Measurements from ENCODE around the gene COLEC11. TPM values are rescaled to one million over a fixed set of nuclear protein-coding genes. Genes with fewer than 3 reads are reported as not detected.

COLEC11 gene
- total and polyA plus RNA-seq, 2 of the 13 experiments (the other 11 are each of a cell fraction or from before 2014, with no cell fraction given), result 1.5 to 3.0 TPM

DNA sequence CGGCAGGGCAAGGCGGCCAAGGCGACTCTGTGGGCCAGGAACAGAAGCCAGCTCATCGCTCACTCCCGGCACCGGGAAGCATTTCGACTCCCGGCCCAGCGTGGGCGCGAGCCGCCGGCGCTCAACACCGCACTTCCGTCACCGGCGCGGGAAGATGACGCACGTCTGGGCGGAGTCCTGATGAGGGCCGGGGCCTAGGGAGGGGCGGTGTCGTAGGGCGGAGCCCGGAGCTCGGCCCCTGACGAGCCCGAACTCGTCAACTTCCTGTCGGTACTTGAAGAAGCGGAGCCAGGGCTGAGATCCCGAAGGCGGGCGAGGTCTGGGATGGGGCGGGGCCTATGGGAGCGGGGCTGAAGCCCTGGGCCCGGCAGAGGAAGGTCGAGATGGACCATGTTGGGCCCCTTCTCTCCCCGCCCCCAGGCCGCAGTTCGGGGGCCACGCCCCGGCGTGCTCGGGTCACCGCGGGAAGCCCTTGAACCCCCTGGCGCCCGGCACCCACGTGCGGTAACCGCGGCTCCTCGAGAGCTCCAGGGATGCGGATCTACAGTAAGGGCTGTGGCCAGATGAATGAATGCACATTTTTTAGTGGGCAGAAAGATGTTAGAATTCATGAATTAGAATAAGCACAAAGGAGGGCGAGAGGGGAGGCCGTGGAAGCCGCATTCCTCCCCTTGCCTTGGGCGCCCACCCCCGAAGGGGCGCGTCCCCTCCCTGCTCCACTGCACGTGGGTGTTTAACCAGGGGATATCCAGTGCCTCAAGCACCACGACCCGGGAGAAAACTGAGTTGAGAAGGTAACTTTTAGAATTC lies 36.5 kb upstream of the COLEC11 start, which contains the start of gene RNASEH1 (continued):
- TF ChIP-seq, protein P1, sequence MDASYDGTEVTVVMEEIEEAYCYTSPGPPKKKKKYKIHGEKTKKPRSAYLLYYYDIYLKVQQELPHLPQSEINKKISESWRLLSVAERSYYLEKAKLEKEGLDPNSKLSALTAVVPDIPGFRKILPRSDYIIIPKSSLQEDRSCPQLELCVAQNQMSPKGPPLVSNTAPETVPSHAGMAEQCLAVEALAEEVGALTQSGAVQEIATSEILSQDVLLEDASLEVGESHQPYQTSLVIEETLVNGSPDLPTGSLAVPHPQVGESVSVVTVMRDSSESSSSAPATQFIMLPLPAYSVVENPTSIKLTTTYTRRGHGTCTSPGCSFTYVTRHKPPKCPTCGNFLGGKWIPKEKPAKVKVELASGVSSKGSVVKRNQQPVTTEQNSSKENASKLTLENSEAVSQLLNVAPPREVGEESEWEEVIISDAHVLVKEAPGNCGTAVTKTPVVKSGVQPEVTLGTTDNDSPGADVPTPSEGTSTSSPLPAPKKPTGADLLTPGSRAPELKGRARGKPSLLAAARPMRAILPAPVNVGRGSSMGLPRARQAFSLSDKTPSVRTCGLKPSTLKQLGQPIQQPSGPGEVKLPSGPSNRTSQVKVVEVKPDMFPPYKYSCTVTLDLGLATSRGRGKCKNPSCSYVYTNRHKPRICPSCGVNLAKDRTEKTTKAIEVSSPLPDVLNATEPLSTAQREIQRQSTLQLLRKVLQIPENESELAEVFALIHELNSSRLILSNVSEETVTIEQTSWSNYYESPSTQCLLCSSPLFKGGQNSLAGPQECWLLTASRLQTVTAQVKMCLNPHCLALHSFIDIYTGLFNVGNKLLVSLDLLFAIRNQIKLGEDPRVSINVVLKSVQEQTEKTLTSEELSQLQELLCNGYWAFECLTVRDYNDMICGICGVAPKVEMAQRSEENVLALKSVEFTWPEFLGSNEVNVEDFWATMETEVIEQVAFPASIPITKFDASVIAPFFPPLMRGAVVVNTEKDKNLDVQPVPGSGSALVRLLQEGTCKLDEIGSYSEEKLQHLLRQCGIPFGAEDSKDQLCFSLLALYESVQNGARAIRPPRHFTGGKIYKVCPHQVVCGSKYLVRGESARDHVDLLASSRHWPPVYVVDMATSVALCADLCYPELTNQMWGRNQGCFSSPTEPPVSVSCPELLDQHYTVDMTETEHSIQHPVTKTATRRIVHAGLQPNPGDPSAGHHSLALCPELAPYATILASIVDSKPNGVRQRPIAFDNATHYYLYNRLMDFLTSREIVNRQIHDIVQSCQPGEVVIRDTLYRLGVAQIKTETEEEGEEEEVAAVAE (CRISPR knock-in tag; IDR thresholded peaks at IDR 0.05; ENCODE audit: borderline replicate concordance), result no peak
- peak; percentile 89 for TF ChIP-seq ZNF562 (CRISPR knock-in tag; IDR thresholded peaks at IDR 0.05; ENCODE audit: borderline replicate concordance)
- TF ChIP-seq, protein P2, sequence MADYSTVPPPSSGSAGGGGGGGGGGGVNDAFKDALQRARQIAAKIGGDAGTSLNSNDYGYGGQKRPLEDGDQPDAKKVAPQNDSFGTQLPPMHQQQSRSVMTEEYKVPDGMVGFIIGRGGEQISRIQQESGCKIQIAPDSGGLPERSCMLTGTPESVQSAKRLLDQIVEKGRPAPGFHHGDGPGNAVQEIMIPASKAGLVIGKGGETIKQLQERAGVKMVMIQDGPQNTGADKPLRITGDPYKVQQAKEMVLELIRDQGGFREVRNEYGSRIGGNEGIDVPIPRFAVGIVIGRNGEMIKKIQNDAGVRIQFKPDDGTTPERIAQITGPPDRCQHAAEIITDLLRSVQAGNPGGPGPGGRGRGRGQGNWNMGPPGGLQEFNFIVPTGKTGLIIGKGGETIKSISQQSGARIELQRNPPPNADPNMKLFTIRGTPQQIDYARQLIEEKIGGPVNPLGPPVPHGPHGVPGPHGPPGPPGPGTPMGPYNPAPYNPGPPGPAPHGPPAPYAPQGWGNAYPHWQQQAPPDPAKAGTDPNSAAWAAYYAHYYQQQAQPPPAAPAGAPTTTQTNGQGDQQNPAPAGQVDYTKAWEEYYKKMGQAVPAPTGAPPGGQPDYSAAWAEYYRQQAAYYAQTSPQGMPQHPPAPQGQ (CRISPR knock-in tag; IDR thresholded peaks at IDR 0.05; ENCODE audit: borderline replicate concordance), result no peak
- no peak for TF ChIP-seq ZNF530 (CRISPR knock-in tag; IDR thresholded peaks at IDR 0.05; ENCODE audit: low read depth)
- peak; percentile 58 for TF ChIP-seq FOSL2 (CRISPR knock-in tag; IDR thresholded peaks at IDR 0.05)
- TF ChIP-seq FOXK1 (CRISPR knock-in tag; IDR thresholded peaks at IDR 0.05; ENCODE audit: borderline replicate concordance, low read depth), result peak; percentile 97
- no peak for TF ChIP-seq NBN (conservative IDR thresholded peaks at IDR 0.05)
- peak; percentile 94; the same call in 1 of the 2 replicates for TF ChIP-seq EEA1 (CRISPR knock-in tag; IDR thresholded peaks at IDR 0.05; ENCODE audit: borderline replicate concordance)
- TF ChIP-seq, protein P3, sequence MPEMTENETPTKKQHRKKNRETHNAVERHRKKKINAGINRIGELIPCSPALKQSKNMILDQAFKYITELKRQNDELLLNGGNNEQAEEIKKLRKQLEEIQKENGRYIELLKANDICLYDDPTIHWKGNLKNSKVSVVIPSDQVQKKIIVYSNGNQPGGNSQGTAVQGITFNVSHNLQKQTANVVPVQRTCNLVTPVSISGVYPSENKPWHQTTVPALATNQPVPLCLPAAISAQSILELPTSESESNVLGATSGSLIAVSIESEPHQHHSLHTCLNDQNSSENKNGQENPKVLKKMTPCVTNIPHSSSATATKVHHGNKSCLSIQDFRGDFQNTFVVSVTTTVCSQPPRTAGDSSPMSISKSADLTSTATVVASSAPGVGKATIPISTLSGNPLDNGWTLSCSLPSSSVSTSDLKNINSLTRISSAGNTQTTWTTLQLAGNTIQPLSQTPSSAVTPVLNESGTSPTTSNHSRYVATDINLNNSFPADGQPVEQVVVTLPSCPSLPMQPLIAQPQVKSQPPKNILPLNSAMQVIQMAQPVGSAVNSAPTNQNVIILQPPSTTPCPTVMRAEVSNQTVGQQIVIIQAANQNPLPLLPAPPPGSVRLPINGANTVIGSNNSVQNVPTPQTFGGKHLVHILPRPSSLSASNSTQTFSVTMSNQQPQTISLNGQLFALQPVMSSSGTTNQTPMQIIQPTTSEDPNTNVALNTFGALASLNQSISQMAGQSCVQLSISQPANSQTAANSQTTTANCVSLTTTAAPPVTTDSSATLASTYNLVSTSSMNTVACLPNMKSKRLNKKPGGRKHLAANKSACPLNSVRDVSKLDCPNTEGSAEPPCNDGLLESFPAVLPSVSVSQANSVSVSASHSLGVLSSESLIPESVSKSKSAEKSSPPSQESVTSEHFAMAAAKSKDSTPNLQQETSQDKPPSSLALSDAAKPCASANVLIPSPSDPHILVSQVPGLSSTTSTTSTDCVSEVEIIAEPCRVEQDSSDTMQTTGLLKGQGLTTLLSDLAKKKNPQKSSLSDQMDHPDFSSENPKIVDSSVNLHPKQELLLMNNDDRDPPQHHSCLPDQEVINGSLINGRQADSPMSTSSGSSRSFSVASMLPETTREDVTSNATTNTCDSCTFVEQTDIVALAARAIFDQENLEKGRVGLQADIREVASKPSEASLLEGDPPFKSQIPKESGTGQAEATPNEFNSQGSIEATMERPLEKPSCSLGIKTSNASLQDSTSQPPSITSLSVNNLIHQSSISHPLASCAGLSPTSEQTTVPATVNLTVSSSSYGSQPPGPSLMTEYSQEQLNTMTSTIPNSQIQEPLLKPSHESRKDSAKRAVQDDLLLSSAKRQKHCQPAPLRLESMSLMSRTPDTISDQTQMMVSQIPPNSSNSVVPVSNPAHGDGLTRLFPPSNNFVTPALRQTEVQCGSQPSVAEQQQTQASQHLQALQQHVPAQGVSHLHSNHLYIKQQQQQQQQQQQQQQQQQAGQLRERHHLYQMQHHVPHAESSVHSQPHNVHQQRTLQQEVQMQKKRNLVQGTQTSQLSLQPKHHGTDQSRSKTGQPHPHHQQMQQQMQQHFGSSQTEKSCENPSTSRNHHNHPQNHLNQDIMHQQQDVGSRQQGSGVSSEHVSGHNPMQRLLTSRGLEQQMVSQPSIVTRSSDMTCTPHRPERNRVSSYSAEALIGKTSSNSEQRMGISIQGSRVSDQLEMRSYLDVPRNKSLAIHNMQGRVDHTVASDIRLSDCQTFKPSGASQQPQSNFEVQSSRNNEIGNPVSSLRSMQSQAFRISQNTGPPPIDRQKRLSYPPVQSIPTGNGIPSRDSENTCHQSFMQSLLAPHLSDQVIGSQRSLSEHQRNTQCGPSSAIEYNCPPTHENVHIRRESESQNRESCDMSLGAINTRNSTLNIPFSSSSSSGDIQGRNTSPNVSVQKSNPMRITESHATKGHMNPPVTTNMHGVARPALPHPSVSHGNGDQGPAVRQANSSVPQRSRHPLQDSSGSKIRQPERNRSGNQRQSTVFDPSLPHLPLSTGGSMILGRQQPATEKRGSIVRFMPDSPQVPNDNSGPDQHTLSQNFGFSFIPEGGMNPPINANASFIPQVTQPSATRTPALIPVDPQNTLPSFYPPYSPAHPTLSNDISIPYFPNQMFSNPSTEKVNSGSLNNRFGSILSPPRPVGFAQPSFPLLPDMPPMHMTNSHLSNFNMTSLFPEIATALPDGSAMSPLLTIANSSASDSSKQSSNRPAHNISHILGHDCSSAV (CRISPR knock-in tag; IDR thresholded peaks at IDR 0.05; ENCODE audit: borderline replicate concordance), result peak; percentile 71
- peak; percentile 96 for TF ChIP-seq ZNF567 (CRISPR knock-in tag; IDR thresholded peaks at IDR 0.05; ENCODE audit: borderline replicate concordance)
- TF ChIP-seq ZNF232 (CRISPR knock-in tag; IDR thresholded peaks at IDR 0.05; ENCODE audit: borderline replicate concordance), result peak; percentile 96
- TF ChIP-seq EHMT2 (IDR thresholded peaks at IDR 0.05; ENCODE audit: borderline replicate concordance, low read depth, low read length), result no peak
- peak; percentile 55 for TF ChIP-seq MEIS2 (CRISPR knock-in tag; IDR thresholded peaks at IDR 0.05)
- TF ChIP-seq SMAD3 (CRISPR knock-in tag; IDR thresholded peaks at IDR 0.05), result peak; percentile 21
